Left cardiac atrium (tissue), 4 donors: ENCODE results near the gene LRRTM2. TPM values are rescaled to one million over a fixed set of nuclear protein-coding genes. Genes with fewer than 3 reads are reported as not detected.
"Not testable (repeated sequence)": the region's sequence is repeated elsewhere in the genome, so short reads cannot be mapped to it uniquely, and the experiment has no call there.

ENCODE experiments used
- ATAC-seq, 2 donors: fragments of 200-7000 bp; cut with Tn5 transposase; one replicate each; pipeline ENCODE4 v1.9.1; 2020; ENCODE audit warnings: mild to moderate bottlenecking in 2 of 2, moderate library complexity in 2 of 2
- DNase-seq: peaks from one replicate; pipeline ENCODE4 v3.0.0-alpha.2; 2020
- intact Hi-C, 2 donors: fragments of 100-400 bp; cut with DNase I; formaldehyde crosslinking; loops; one replicate each; pipeline versions ENCODE4 v1.14.1 to v1.15.1; 2022 to 2023
- total RNA-seq, 2 donors: library from RNA; stranded (reverse); fragmentation: NEBNext Ultra II Directional; extraction: Animal tissue kit (Norgen Biotek cat#: 25700); gene quantifications; one replicate each; pipeline ENCODE4 v1.2.1, GENCODE V29; 2021
- donor health status: DM: no; HTN: yes; CAD: no.
- donor health status: DM: no; HTN: yes; CAD: no; lungs with severe emphysema.
- donor health status: DM: yes; HTN: yes; CAD: no.
- donor health status: Dilated cardiomyopathy.

The LRRTM2 gene
- total RNA-seq, 2 donors from 2014 or later = 0.12 TPM; not detected in 1

- DNase-seq (no peak), ATAC-seq (peak; percentile 60 to 90)
- intact Hi-C loops = no loop called here
Observed at GRCh38 chr5:138844812-138845513, 30.2 kb downstream of the LRRTM2 start.

- ATAC-seq (no peak), DNase-seq (no peak)
- intact Hi-C loops = no loop called here
Observed at GRCh38 chr5:138844125-138844461, 31.0 kb downstream of the LRRTM2 start.

GRCh38 chr5:138843316-138844124 lies 31.6 kb downstream of the LRRTM2 start:
- no peak for DNase-seq
- ATAC-seq = peak in 1 of 2 donors; percentile 45
- intact Hi-C loops = no loop called here

- intact Hi-C loops = no loop called here
- ATAC-seq (no peak), DNase-seq (no peak)
Observed at GRCh38 chr5:138841531-138841930, 33.6 kb downstream of the LRRTM2 start.

- intact Hi-C loops = no loop called here
- DNase-seq = no peak
- no peak for ATAC-seq
Observed at GRCh38 chr5:138840103-138840502, 35.0 kb downstream of the LRRTM2 start.

- intact Hi-C loops = no loop called here
- DNase-seq (no peak), ATAC-seq (no peak)
Observed at GRCh38 chr5:138837160-138837559, 38.0 kb downstream of the LRRTM2 start.

GRCh38 chr5:138834853-138835252 lies 40.3 kb downstream of the LRRTM2 start:
- DNase-seq, intact Hi-C loops, ATAC-seq: not testable (repeated sequence)

GRCh38 chr5:138833726-138834480 lies 41.2 kb downstream of the LRRTM2 start:
- ATAC-seq (no peak), DNase-seq (no peak)
- intact Hi-C loops = no loop called here

GRCh38 chr5:138833080-138833479 lies 42.1 kb downstream of the LRRTM2 start:
- DNase-seq = no peak
- intact Hi-C loops = no loop called here
- no peak for ATAC-seq

- DNase-seq (no peak), ATAC-seq (no peak)
- intact Hi-C loops = no loop called here
Observed at GRCh38 chr5:138832218-138832617, 42.9 kb downstream of the LRRTM2 start.

GRCh38 chr5:138831703-138832102 lies 43.4 kb downstream of the LRRTM2 start:
- ATAC-seq (no peak), DNase-seq (no peak)
- intact Hi-C loops = no loop called here

- no peak for ATAC-seq
- DNase-seq = no peak
- intact Hi-C loops = no loop called here
Observed at GRCh38 chr5:138829341-138829740, 45.8 kb downstream of the LRRTM2 start.

GRCh38 chr5:138828556-138828955 lies 46.6 kb downstream of the LRRTM2 start:
- ATAC-seq = no peak
- DNase-seq = no peak
- intact Hi-C loops = no loop called here

GRCh38 chr5:138824924-138825863 lies 49.9 kb downstream of the LRRTM2 start:
- intact Hi-C loops = no loop called here
- ATAC-seq (peak in 1 of 2 donors; percentile 66), DNase-seq (peak; percentile 32)

GRCh38 chr5:138824516-138824915 lies 50.6 kb downstream of the LRRTM2 start:
- intact Hi-C loops = no loop called here
- ATAC-seq = peak; percentile 38 to 89
- peak; percentile 56 for DNase-seq

GRCh38 chr5:138820695-138821094 lies 54.4 kb downstream of the LRRTM2 start:
- intact Hi-C loops = no loop called here
- ATAC-seq = no peak
- no peak for DNase-seq

- no peak for DNase-seq
- peak in 1 of 2 donors; percentile 17 for ATAC-seq
- intact Hi-C loops = no loop called here
Observed at GRCh38 chr5:138819081-138819480, 56.1 kb downstream of the LRRTM2 start.
